ENCODE results near the gene RPL5. TPM values are rescaled to one million over a fixed set of nuclear protein-coding genes. Genes with fewer than 3 reads are reported as not detected.
A peak's percentile ranks its signal among the peaks of the same experiment; 100 is the strongest.

The RPL5 gene
- total and polyA plus RNA-seq, 2 donors from 2014 or later = 786 to 1,286 TPM

DNA sequence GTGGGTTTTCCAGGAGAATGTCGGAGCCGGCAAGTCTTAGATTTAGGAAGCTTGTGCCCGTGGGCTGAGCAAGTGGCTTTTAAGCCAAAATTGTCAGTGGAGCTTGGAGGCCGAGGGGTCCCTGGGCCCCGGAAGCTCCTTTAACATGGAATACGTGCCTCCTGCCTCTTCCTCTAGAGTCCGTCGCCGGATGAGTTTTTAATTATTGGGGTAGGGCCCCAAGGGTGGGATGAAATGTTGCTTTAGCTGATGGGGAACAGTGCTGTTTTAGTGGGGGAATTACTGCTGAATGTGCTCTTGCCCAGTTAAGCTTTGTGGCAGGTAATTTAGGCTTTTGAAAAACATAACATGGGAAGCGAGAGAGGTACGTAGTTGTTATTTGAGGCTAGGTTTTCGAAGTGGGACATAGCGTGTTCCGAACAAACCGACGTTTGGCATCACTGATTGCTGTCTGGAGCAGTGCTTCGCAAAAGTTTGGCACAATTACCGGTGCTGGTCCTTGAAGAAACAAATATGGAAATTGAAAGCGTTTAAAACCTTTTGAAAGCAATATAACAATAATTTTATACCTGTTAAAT lies 786 bp downstream of the RPL5 start:
- no peak for FAIRE-seq
- DNase-seq = peak in 1 of 5 donors; percentile 13
- peak overlapping the region; percentile 92 to 95 for H3K27ac ChIP-seq (ENCODE audit: low read depth in 2 of 2, low read length in 2 of 2)
- peak overlapping the region; percentile 98 to 99 (median 99) for H3K9ac ChIP-seq (ENCODE audit: low read length in 3 of 3)
- no peaks in the 10 kb centered on the region for H3K9me3 ChIP-seq (ENCODE audit: control insufficient read depth in 2 of 3, insufficient read depth in 1 of 3, low read length in 3 of 3)
- H3K27me3 ChIP-seq (ENCODE audit: control insufficient read depth, insufficient read depth, low read length) = no peaks in the 10 kb centered on the region
- TF ChIP-seq, protein P1, sequence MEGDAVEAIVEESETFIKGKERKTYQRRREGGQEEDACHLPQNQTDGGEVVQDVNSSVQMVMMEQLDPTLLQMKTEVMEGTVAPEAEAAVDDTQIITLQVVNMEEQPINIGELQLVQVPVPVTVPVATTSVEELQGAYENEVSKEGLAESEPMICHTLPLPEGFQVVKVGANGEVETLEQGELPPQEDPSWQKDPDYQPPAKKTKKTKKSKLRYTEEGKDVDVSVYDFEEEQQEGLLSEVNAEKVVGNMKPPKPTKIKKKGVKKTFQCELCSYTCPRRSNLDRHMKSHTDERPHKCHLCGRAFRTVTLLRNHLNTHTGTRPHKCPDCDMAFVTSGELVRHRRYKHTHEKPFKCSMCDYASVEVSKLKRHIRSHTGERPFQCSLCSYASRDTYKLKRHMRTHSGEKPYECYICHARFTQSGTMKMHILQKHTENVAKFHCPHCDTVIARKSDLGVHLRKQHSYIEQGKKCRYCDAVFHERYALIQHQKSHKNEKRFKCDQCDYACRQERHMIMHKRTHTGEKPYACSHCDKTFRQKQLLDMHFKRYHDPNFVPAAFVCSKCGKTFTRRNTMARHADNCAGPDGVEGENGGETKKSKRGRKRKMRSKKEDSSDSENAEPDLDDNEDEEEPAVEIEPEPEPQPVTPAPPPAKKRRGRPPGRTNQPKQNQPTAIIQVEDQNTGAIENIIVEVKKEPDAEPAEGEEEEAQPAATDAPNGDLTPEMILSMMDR (IDR thresholded peaks at IDR 0.05; ENCODE audit: borderline replicate concordance, extremely low read depth, insufficient read depth) = no peak
- H3K4me1 ChIP-seq (ENCODE audit: control insufficient read depth in 2 of 3, insufficient read depth in 2 of 3, low read depth in 1 of 3, low read length in 3 of 3) = peaks cover 0 to 7% (median 6%) of the 10 kb centered on the region in 3 donors
- intact Hi-C loops (cut with DNase I) = no loop called here
- peak overlapping the region; percentile 94 to 99 (median 99) for H3K4me3 ChIP-seq (ENCODE audit: low read length in 3 of 3)
- peaks cover 0 to 30% (median 23%) of the 10 kb centered on the region in 3 donors for H3K36me3 ChIP-seq (ENCODE audit: control insufficient read depth in 2 of 3, insufficient read depth in 3 of 3, low read length in 3 of 3)

DNA sequence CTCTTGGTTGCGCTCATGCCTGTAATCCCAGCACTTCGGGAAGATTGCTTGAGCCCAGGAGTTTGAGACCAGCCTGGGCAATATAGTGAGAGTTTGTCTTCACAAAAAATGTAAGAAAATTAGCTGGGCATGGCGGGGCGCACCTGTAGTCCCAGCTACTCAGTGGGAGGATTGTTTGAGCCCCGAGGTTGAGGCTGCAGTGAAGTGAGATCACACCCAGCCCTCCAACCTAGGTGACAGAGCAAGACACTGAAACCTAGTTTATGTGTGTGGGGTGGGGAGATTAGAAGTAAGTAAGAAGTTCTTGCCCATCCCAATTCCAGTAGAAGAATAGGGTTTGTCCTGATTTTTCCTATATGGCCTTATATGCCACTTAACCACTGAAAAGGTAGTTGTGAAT lies 2.0 kb downstream of the RPL5 start:
- FAIRE-seq (no peak), DNase-seq (no peak)
- no peak overlapping the region for H3K27ac ChIP-seq (ENCODE audit: low read depth in 2 of 2, low read length in 2 of 2)
- peaks cover 3 to 40% (median 35%) of the 10 kb centered on the region in 3 donors for H3K36me3 ChIP-seq (ENCODE audit: control insufficient read depth in 2 of 3, insufficient read depth in 3 of 3, low read length in 3 of 3)
- H3K4me3 ChIP-seq (ENCODE audit: low read length in 3 of 3) = peak overlapping the region in 2 of 3 donors; percentile 23 to 94
- peak overlapping the region in 1 of 3 donors; percentile 98 for H3K9ac ChIP-seq (ENCODE audit: low read length in 3 of 3)
- H3K27me3 ChIP-seq (ENCODE audit: control insufficient read depth, insufficient read depth, low read length) = no peaks in the 10 kb centered on the region
- peaks cover 0 to 7% (median 6%) of the 10 kb centered on the region in 3 donors for H3K4me1 ChIP-seq (ENCODE audit: control insufficient read depth in 2 of 3, insufficient read depth in 2 of 3, low read depth in 1 of 3, low read length in 3 of 3)
- intact Hi-C loops (cut with DNase I) = no loop called here
- H3K9me3 ChIP-seq (ENCODE audit: control insufficient read depth in 2 of 3, insufficient read depth in 1 of 3, low read length in 3 of 3) = no peaks in the 10 kb centered on the region
- TF ChIP-seq, protein P1 (IDR thresholded peaks at IDR 0.05; ENCODE audit: borderline replicate concordance, extremely low read depth, insufficient read depth) = no peak

DNA sequence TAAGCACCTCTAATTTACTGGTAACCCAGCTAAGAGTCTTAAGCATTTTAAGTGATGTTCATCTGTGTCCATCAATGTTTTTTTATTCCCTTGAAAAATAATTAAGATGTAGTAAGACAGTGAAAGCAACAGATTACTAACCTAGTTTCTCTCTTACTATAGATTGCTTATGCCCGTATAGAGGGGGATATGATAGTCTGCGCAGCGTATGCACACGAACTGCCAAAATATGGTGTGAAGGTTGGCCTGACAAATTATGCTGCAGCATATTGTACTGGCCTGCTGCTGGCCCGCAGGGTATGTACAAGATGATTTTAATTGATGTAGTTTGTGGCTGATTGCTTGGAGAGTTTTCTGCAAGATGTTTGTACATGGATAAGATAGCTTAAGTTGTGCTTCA lies 2.8 kb downstream of the RPL5 start:
- no peaks in the 10 kb centered on the region for H3K9me3 ChIP-seq (ENCODE audit: control insufficient read depth in 2 of 3, insufficient read depth in 1 of 3, low read length in 3 of 3)
- H3K4me1 ChIP-seq (ENCODE audit: control insufficient read depth in 2 of 3, insufficient read depth in 2 of 3, low read depth in 1 of 3, low read length in 3 of 3) = peaks cover 0 to 7% (median 6%) of the 10 kb centered on the region in 3 donors
- H3K4me3 ChIP-seq (ENCODE audit: low read length in 3 of 3) = no peak overlapping the region
- no peak overlapping the region for H3K27ac ChIP-seq (ENCODE audit: low read depth in 2 of 2, low read length in 2 of 2)
- H3K27me3 ChIP-seq (ENCODE audit: control insufficient read depth, insufficient read depth, low read length) = no peaks in the 10 kb centered on the region
- H3K36me3 ChIP-seq (ENCODE audit: control insufficient read depth in 2 of 3, insufficient read depth in 3 of 3, low read length in 3 of 3) = peaks cover 6 to 40% (median 37%) of the 10 kb centered on the region in 3 donors
- no peak for FAIRE-seq
- no peak for DNase-seq
- intact Hi-C loops (cut with DNase I) = no loop called here
- H3K9ac ChIP-seq (ENCODE audit: low read length in 3 of 3) = peak overlapping the region in 1 of 3 donors; percentile 38
- TF ChIP-seq, protein P1 (IDR thresholded peaks at IDR 0.05; ENCODE audit: borderline replicate concordance, extremely low read depth, insufficient read depth) = no peak
